Measurements from ENCODE around the gene CTNNA1. TPM values are rescaled to one million over a fixed set of nuclear protein-coding genes. Genes with fewer than 3 reads are reported as not detected.

The CTNNA1 gene
- total and polyA plus RNA-seq, 2 of the 8 experiments (the other 6 are each of a cell fraction or from before 2014, with no cell fraction given): 115 to 349 TPM

DNA sequence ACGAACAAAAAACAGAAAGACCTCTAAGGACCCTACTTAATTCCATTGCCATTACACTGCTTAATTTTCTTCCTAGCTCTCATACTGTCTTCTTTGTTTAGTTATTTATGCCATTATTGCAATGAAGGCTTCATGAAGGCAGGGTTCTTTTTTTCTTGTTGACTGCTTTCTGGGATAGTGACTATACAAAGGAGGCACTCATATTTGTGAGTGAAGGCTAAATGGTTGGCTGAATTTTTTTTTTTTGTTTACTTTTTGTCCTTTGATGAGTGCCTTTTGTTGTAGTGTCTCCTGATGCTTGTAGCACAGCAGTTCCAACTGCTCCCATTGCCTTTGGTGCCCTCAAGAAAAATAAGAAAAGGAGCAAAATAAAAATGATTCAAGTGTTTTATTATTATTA is 17.8 kb downstream of the CTNNA1 start:
- DNase-seq (ENCODE audit: low read depth in 1 of 2, low spot score in 2 of 2): no peak
- peaks cover 0 to 5% (median 1%) of the 10 kb centered on the region in 4 experiments; a peak in 3 of 7 replicates for H3K4me1 ChIP-seq (replicated peaks in 1 of 4; ENCODE audit: control insufficient read depth in 3 of 4, insufficient read depth in 4 of 4, low read length in 3 of 4)
- peaks cover 9 to 15% of the 10 kb centered on the region in 2 experiments for H4K20me1 ChIP-seq (replicated peaks in 1 of 2; ENCODE audit: control insufficient read depth in 1 of 2, insufficient read depth in 2 of 2, low read length in 2 of 2)
- no peak overlapping the region for H3K4me2 ChIP-seq (ENCODE audit: insufficient read depth in 1 of 2, low read depth in 2 of 2, low read length in 2 of 2)
- WGBS, 2 experiments (ENCODE audit: extremely low coverage in 1 of 2, insufficient coverage in 1 of 2, insufficient read length in 1 of 2, insufficient replicate concordance in 2 of 2, low coverage in 1 of 2, low lambda C conversion rate in 2 of 2, missing lambda C conversion rate in 1 of 2): 91% methylated on average over 1 of the region's 1 CpG; no CpG with 5 or more reads in 1 of the 2 experiments
- no peak for TF ChIP-seq RFX5 (IDR thresholded peaks at IDR 0.05; ENCODE audit: borderline replicate concordance, low read depth, low read length)
- TF ChIP-seq POLR2AphosphoS5 (IDR thresholded peaks at IDR 0.05; ENCODE audit: low read depth, low read length): no peak
- TF ChIP-seq NRF1 (IDR thresholded peaks at IDR 0.05; ENCODE audit: low read depth, low read length): no peak
- TF ChIP-seq GABPA (IDR thresholded peaks at IDR 0.05; ENCODE audit: borderline replicate concordance, insufficient read depth, low read length): no peak
- no peak for TF ChIP-seq NANOG (IDR thresholded peaks at IDR 0.05; ENCODE audit: insufficient read depth, low read depth, low read length, poor library complexity, severe bottlenecking)
- no peak for TF ChIP-seq RBBP5 (IDR thresholded peaks at IDR 0.05; ENCODE audit: borderline replicate concordance, low read depth, low read length)
- no peak for TF ChIP-seq ASH2L (IDR thresholded peaks at IDR 0.05; ENCODE audit: low read length)
- no peak for TF ChIP-seq SIX5 (IDR thresholded peaks at IDR 0.05; ENCODE audit: low read depth, low read length)
- no peaks in the 10 kb centered on the region for H3K9me3 ChIP-seq (ENCODE audit: insufficient read depth in 2 of 2, low read depth in 1 of 2, low read length in 1 of 2)
- H3K27me3 ChIP-seq (replicated peaks in 1 of 4; ENCODE audit: control insufficient read depth in 3 of 4, extremely low read depth in 1 of 4, insufficient read depth in 3 of 4, low read length in 3 of 4): no peaks in the 10 kb centered on the region
- no peaks in the 10 kb centered on the region for H3K23me2 ChIP-seq (ENCODE audit: low read depth, low read length)
- H3K9ac ChIP-seq (replicated peaks in 1 of 4; ENCODE audit: extremely low read depth in 1 of 4, low read depth in 3 of 4, low read length in 3 of 4): no peak overlapping the region
- no peak overlapping the region for H4K5ac ChIP-seq (ENCODE audit: insufficient read length, low read depth, low read length)
- peaks cover 0 to 5% (median 2%) of the 10 kb centered on the region in 4 experiments; a peak in 3 of 8 replicates for H3K36me3 ChIP-seq (ENCODE audit: control insufficient read depth in 2 of 4, insufficient read depth in 4 of 4, low read length in 3 of 4)
- no peak overlapping the region for H2AFZ ChIP-seq (ENCODE audit: low read length)
- H2AK5ac ChIP-seq (ENCODE audit: low read depth, low read length): no peak overlapping the region
- H4K91ac ChIP-seq (replicated peaks; ENCODE audit: insufficient read length, low read length): no peak overlapping the region
- FAIRE-seq: no peak
- H3K23ac ChIP-seq (ENCODE audit: insufficient read length): no peak overlapping the region
- H3K27ac ChIP-seq (ENCODE audit: low read depth, low read length): no peak overlapping the region
- no peak overlapping the region for H3K56ac ChIP-seq (replicated peaks; ENCODE audit: insufficient read length, low read depth, low read length)
- no peak overlapping the region for H2BK120ac ChIP-seq (replicated peaks; ENCODE audit: low read depth, low read length)
- H2BK20ac ChIP-seq (ENCODE audit: low read length): no peak overlapping the region
- H3K18ac ChIP-seq (ENCODE audit: extremely low read depth, low read length): no peak overlapping the region
- POLR2A ChIA-PET (ENCODE audit: partially characterized antibody): interaction anchor here (2.4 kb wide), 1 partner anchor 18 kb away, joined by 9 read pairs; no protein-coding TSS in a partner anchor
- no peak overlapping the region for H3K4ac ChIP-seq (replicated peaks; ENCODE audit: insufficient read length, low read depth, low read length)
- H3K79me1 ChIP-seq (ENCODE audit: low read depth, low read length): peaks cover 12% of the 10 kb centered on the region
- CTCF ChIA-PET (ENCODE audit: partially characterized antibody): interaction anchor here (0.6 to 5.8 kb wide), 2 partner anchors 18 to 886 kb away, joined by 3 to 37 read pairs; no protein-coding TSS in a partner anchor
- no peak overlapping the region for H3K14ac ChIP-seq (ENCODE audit: insufficient read length)
- H3K79me2 ChIP-seq (ENCODE audit: control insufficient read depth in 1 of 2, insufficient read depth in 2 of 2, low read length in 2 of 2): peaks cover 41 to 94% of the 10 kb centered on the region in 2 experiments
- no peak overlapping the region for H4K8ac ChIP-seq (ENCODE audit: extremely low read depth, insufficient read depth, low read length)
- no peak overlapping the region for H2BK12ac ChIP-seq (ENCODE audit: low read depth, low read length)
- H2BK15ac ChIP-seq (ENCODE audit: low read length): no peak overlapping the region
- H3K4me3 ChIP-seq (ENCODE audit: extremely low read depth in 1 of 4, insufficient read depth in 2 of 4, low read depth in 3 of 4, low read length in 4 of 4): no peak overlapping the region
- H2BK5ac ChIP-seq (ENCODE audit: low read depth, low read length): no peak overlapping the region
